Tibial nerve (tissue), 4 donors: ENCODE data around the gene ISL1. TPM values are rescaled to one million over a fixed set of nuclear protein-coding genes. Genes with fewer than 3 reads are reported as not detected.

Experiments used
- DNase-seq, 2 donors: peaks; one replicate each; pipeline ENCODE4 v3.0.0-alpha.2; 2019; ENCODE audit warnings: low spot score in 2 of 2
- H3K27ac ChIP-seq, 4 donors: fragments of 200-600 bp; sonication (generic) in 3 of 4; one replicate each; pipeline ENCODE4 v1.5.1; 2017 to 2019; ENCODE audit warnings: mild to moderate bottlenecking in 1 of 4
- H3K27me3 ChIP-seq, 2 donors: fragments of 200-600 bp; sonication (generic) in 1 of 2; one replicate each; pipeline versions ENCODE4 v1.5.1 to v1.6.0; 2017 to 2019
- H3K36me3 ChIP-seq, 3 donors: fragments of 200-600 bp; sonication (generic); one replicate each; pipeline ENCODE4 v1.5.1; 2018 to 2019
- H3K4me1 ChIP-seq, 4 donors: fragments of 200-600 bp; sonication (generic) in 3 of 4; one replicate each; pipeline ENCODE4 v1.5.1; 2017 to 2019
- H3K4me3 ChIP-seq, 4 donors: fragments of 200-600 bp; sonication (generic) in 3 of 4; one replicate each; pipeline ENCODE4 v1.5.1; 2017 to 2019; ENCODE audit warnings: mild to moderate bottlenecking in 1 of 4, moderate library complexity in 1 of 4
- H3K9me3 ChIP-seq, 4 donors: fragments of 200-600 bp; sonication (generic) in 3 of 4; one replicate each; pipeline ENCODE4 v1.5.1; 2017 to 2019
- CTCF ChIP-seq, 5 experiments: fragments of 200-600 bp in 3 of 5; fragments of 450-650 bp in 2 of 5; sonication (generic) in 3 of 5; IDR thresholded peaks; one replicate each; pipeline ENCODE4 v1.5.1; 2016 to 2019; ENCODE audit warnings: antibody characterized with exemption in 5 of 5, mild to moderate bottlenecking in 3 of 5, moderate library complexity in 2 of 5
- EP300 ChIP-seq, 2 donors: sonication (generic); formaldehyde crosslinking; IDR thresholded peaks; one replicate each; pipeline ENCODE4 v1.6.1; 2017; ENCODE audit warnings: antibody characterized with exemption in 2 of 2, mild to moderate bottlenecking in 1 of 2
- POLR2A ChIP-seq, 2 donors: fragments of 450-650 bp; IDR thresholded peaks; one replicate each; pipeline ENCODE4 v1.6.1; 2017; ENCODE audit warnings: antibody characterized with exemption in 2 of 2, mild to moderate bottlenecking in 2 of 2, moderate library complexity in 2 of 2
- WGBS, 2 donors: methylation state at CpG; one replicate each; pipeline ENCODE4 v1.1.5; 2018; 5-methylcytosine and 5-hydroxymethylcytosine counted together
- total RNA-seq, 4 donors: library from RNA; depleted of rRNA; stranded (reverse); fragments of >200 nt; gene quantifications; one replicate each; pipeline ENCODE4 v1.1.0, GENCODE V29; 2016

ISL1 gene
- total RNA-seq, 4 donors from 2014 or later: not detected

GRCh38 chr5:51414516-51414915 is 31.3 kb downstream of the ISL1 start:
- Histone ChIP-seq H3K9me3 (no peaks in the 10 kb centered on the region), H3K36me3 (no peaks in the 10 kb centered on the region), H3K4me3 (no peak overlapping the region), H3K27ac (no peak overlapping the region), H3K27me3 (no peaks in the 10 kb centered on the region), H3K4me1 (no peaks in the 10 kb centered on the region)
- 68 to 71% methylated on average over 2 of the region's 2 CpGs for WGBS, 2 donors
- no peak for DNase-seq
- TF ChIP-seq EP300 (IDR thresholded peaks at IDR 0.05) (no peak), POLR2A (IDR thresholded peaks at IDR 0.05) (no peak)

GRCh38 chr5:51416149-51416548 is 32.9 kb downstream of the ISL1 start:
- no peak for DNase-seq
- H3K27ac ChIP-seq: no peak overlapping the region
- H3K27me3 ChIP-seq: no peaks in the 10 kb centered on the region
- WGBS, 2 donors: 82 to 83% methylated on average over 3 of the region's 3 CpGs
- no peaks in the 10 kb centered on the region for H3K9me3 ChIP-seq
- H3K36me3 ChIP-seq: no peaks in the 10 kb centered on the region
- no peak overlapping the region for H3K4me3 ChIP-seq
- H3K4me1 ChIP-seq: no peaks in the 10 kb centered on the region
- TF ChIP-seq CTCF (IDR thresholded peaks at IDR 0.05) (no peak), EP300 (IDR thresholded peaks at IDR 0.05) (no peak), POLR2A (IDR thresholded peaks at IDR 0.05) (no peak)

- no peak for DNase-seq
- Histone ChIP-seq H3K9me3 (no peaks in the 10 kb centered on the region), H3K4me3 (no peak overlapping the region), H3K27me3 (no peaks in the 10 kb centered on the region), H3K4me1 (no peaks in the 10 kb centered on the region), H3K27ac (no peak overlapping the region), H3K36me3 (no peaks in the 10 kb centered on the region)
- 67 to 71% methylated on average over 3 of the region's 3 CpGs for WGBS, 2 donors
- TF ChIP-seq EP300 (IDR thresholded peaks at IDR 0.05) (no peak), CTCF (IDR thresholded peaks at IDR 0.05) (no peak), POLR2A (IDR thresholded peaks at IDR 0.05) (no peak)
Measured at GRCh38 chr5:51433052-51433710, 49.9 kb downstream of the ISL1 start.

GRCh38 chr5:51439232-51439631 is 56.0 kb downstream of the ISL1 start:
- no peaks in the 10 kb centered on the region for H3K4me1 ChIP-seq
- no peaks in the 10 kb centered on the region for H3K36me3 ChIP-seq
- no peak for DNase-seq
- H3K27ac ChIP-seq: no peak overlapping the region
- H3K27me3 ChIP-seq: no peaks in the 10 kb centered on the region
- no peak overlapping the region for H3K4me3 ChIP-seq
- no peaks in the 10 kb centered on the region for H3K9me3 ChIP-seq
- TF ChIP-seq EP300 (IDR thresholded peaks at IDR 0.05) (no peak), POLR2A (IDR thresholded peaks at IDR 0.05) (no peak), CTCF (IDR thresholded peaks at IDR 0.05) (no peak)
